Stimulated activated naive B cell treated with anti-CD40 and anti-IgM and Interleukin-4, amounts not matched to agents 10 μg/mL and 1 μg/mL and 100 μg/mL, for 72 hours (primary cell): Measurements from ENCODE around the gene TTC3.
"Not testable (repeated sequence)": the region's sequence is repeated elsewhere in the genome, so short reads cannot be mapped to it uniquely, and the experiment has no call there.

Experiments used
- ATAC-seq, 2 donors: fragments of 150-1000 bp; cut with Tn5 transposase; replicated peaks; 2 replicates each; pipeline ENCODE4 v1.10.0; 2021; ENCODE audit warnings: moderate library complexity in 1 of 2
- DNase-seq: peaks from one replicate; pipeline ENCODE4 v3.0.0; 2021
- H3K27ac Mint-ChIP-seq: one replicate; pipeline ENCODE4 v1.8.0; 2022; ENCODE audit warnings: mild to moderate bottlenecking, mixed read lengths
- H3K27me3 Mint-ChIP-seq, 2 donors: one replicate each; pipeline ENCODE4 v1.8.0; 2022; ENCODE audit warnings: mixed read lengths in 2 of 2
- H3K36me3 Mint-ChIP-seq, 2 donors: one replicate each; pipeline ENCODE4 v1.8.0; 2022; ENCODE audit warnings: mixed read lengths in 2 of 2, mild to moderate bottlenecking in 1 of 2
- H3K4me1 Mint-ChIP-seq, 2 donors: one replicate each; pipeline ENCODE4 v1.8.0; 2022; ENCODE audit warnings: mixed read lengths in 2 of 2, mild to moderate bottlenecking in 1 of 2
- H3K4me3 Mint-ChIP-seq, 2 donors: one replicate each; pipeline ENCODE4 v1.8.0; 2022; ENCODE audit warnings: mild to moderate bottlenecking in 2 of 2, mixed read lengths in 2 of 2, moderate library complexity in 1 of 2
- H3K9me3 Mint-ChIP-seq, 2 donors: one replicate each; pipeline ENCODE4 v1.8.0; 2022; ENCODE audit warnings: mixed read lengths in 2 of 2, mild to moderate bottlenecking in 1 of 2

The TTC3 gene

GRCh38 chr21:37214952-37215351, 141.9 kb downstream of the TTC3 start:
- no peak overlapping the region for H3K4me3 Mint-ChIP-seq
- ATAC-seq (no peak), DNase-seq (no peak)
- H3K27me3 Mint-ChIP-seq: no peaks in the 10 kb centered on the region
- peaks cover 0 to 2% of the 10 kb centered on the region in 2 donors for H3K9me3 Mint-ChIP-seq
- H3K27ac Mint-ChIP-seq: no peak overlapping the region
- peaks cover 3 to 8% of the 10 kb centered on the region in 2 donors for H3K4me1 Mint-ChIP-seq
- H3K36me3 Mint-ChIP-seq: peaks cover 0 to 4% of the 10 kb centered on the region in 2 donors

- DNase-seq (no peak), ATAC-seq (no peak)
- Mint-ChIP-seq H3K4me3 (peak overlapping the region; percentile 95 to 97), H3K36me3 (peaks cover 12 to 35% of the 10 kb centered on the region in 2 donors), H3K27ac (peak overlapping the region; percentile 98), H3K9me3 (no peaks in the 10 kb centered on the region), H3K4me1 (peaks cover 16 to 25% of the 10 kb centered on the region in 2 donors), H3K27me3 (no peaks in the 10 kb centered on the region)
Observed at GRCh38 chr21:37219761-37220432, 146.8 kb downstream of the TTC3 start.

GRCh38 chr21:37220433-37220980, 147.5 kb downstream of the TTC3 start:
- no peaks in the 10 kb centered on the region for H3K9me3 Mint-ChIP-seq
- DNase-seq (peak; percentile 18), ATAC-seq (no peak)
- H3K27me3 Mint-ChIP-seq: no peaks in the 10 kb centered on the region
- peaks cover 14 to 41% of the 10 kb centered on the region in 2 donors for H3K36me3 Mint-ChIP-seq
- peak overlapping the region; percentile 95 to 97 for H3K4me3 Mint-ChIP-seq
- peaks cover 20 to 31% of the 10 kb centered on the region in 2 donors for H3K4me1 Mint-ChIP-seq
- peak overlapping the region; percentile 98 for H3K27ac Mint-ChIP-seq

- peak overlapping the region; percentile 95 to 97 for H3K4me3 Mint-ChIP-seq
- no peaks in the 10 kb centered on the region for H3K9me3 Mint-ChIP-seq
- peak overlapping the region; percentile 98 for H3K27ac Mint-ChIP-seq
- peaks cover 25 to 37% of the 10 kb centered on the region in 2 donors for H3K4me1 Mint-ChIP-seq
- peaks cover 19 to 47% of the 10 kb centered on the region in 2 donors for H3K36me3 Mint-ChIP-seq
- ATAC-seq (peak; percentile 90), DNase-seq (peak; percentile 92)
- no peaks in the 10 kb centered on the region for H3K27me3 Mint-ChIP-seq
Observed at GRCh38 chr21:37220981-37221664, 148.1 kb downstream of the TTC3 start.

- peaks cover 25 to 57% of the 10 kb centered on the region in 2 donors for H3K36me3 Mint-ChIP-seq
- ATAC-seq, DNase-seq, H3K9me3 Mint-ChIP-seq, H3K27me3 Mint-ChIP-seq, H3K27ac Mint-ChIP-seq: not testable (repeated sequence)
- H3K4me1 Mint-ChIP-seq: peaks cover 28 to 37% of the 10 kb centered on the region in 2 donors
- peak overlapping the region in 1 of 2 donors; percentile 22 for H3K4me3 Mint-ChIP-seq
Observed at GRCh38 chr21:37222248-37222647, 149.2 kb downstream of the TTC3 start.

- ATAC-seq (no peak), DNase-seq (no peak)
- H3K36me3 Mint-ChIP-seq: peaks cover 32 to 68% of the 10 kb centered on the region in 2 donors
- peaks cover 28 to 37% of the 10 kb centered on the region in 2 donors for H3K4me1 Mint-ChIP-seq
- no peak overlapping the region for H3K4me3 Mint-ChIP-seq
- no peaks in the 10 kb centered on the region for H3K9me3 Mint-ChIP-seq
- H3K27ac Mint-ChIP-seq: no peak overlapping the region
- H3K27me3 Mint-ChIP-seq: no peaks in the 10 kb centered on the region
Observed at GRCh38 chr21:37223804-37224345, 150.8 kb downstream of the TTC3 start.

- Mint-ChIP-seq H3K4me3 (peak overlapping the region; percentile 15 to 40), H3K36me3 (peaks cover 36 to 65% of the 10 kb centered on the region in 2 donors), H3K27ac (peak overlapping the region; percentile 85), H3K9me3 (no peaks in the 10 kb centered on the region), H3K4me1 (peaks cover 23 to 30% of the 10 kb centered on the region in 2 donors), H3K27me3 (no peaks in the 10 kb centered on the region)
- DNase-seq (no peak), ATAC-seq (peak; percentile 4 to 13)
Observed at GRCh38 chr21:37224861-37225839, 152.1 kb downstream of the TTC3 start.

GRCh38 chr21:37226041-37226920, 153.2 kb downstream of the TTC3 start:
- peak overlapping the region; percentile 85 for H3K27ac Mint-ChIP-seq
- H3K27me3 Mint-ChIP-seq: no peaks in the 10 kb centered on the region
- no peak overlapping the region for H3K4me3 Mint-ChIP-seq
- ATAC-seq (no peak), DNase-seq (no peak)
- peaks cover 20 to 21% of the 10 kb centered on the region in 2 donors for H3K4me1 Mint-ChIP-seq
- H3K36me3 Mint-ChIP-seq: peaks cover 43 to 66% of the 10 kb centered on the region in 2 donors
- H3K9me3 Mint-ChIP-seq: no peaks in the 10 kb centered on the region

- Mint-ChIP-seq H3K36me3 (peaks cover 50 to 74% of the 10 kb centered on the region in 2 donors), H3K4me3 (no peak overlapping the region), H3K27me3 (no peaks in the 10 kb centered on the region), H3K27ac (peak overlapping the region; percentile 37), H3K4me1 (peaks cover 23 to 27% of the 10 kb centered on the region in 2 donors), H3K9me3 (no peaks in the 10 kb centered on the region)
- DNase-seq (no peak), ATAC-seq (no peak)
Observed at GRCh38 chr21:37227071-37228002, 154.3 kb downstream of the TTC3 start.

- no peaks in the 10 kb centered on the region for H3K27me3 Mint-ChIP-seq
- H3K36me3 Mint-ChIP-seq: peaks cover 55 to 74% of the 10 kb centered on the region in 2 donors
- no peak overlapping the region for H3K4me3 Mint-ChIP-seq
- ATAC-seq: no peak
- H3K9me3 Mint-ChIP-seq: no peaks in the 10 kb centered on the region
- H3K27ac Mint-ChIP-seq: no peak overlapping the region
- H3K4me1 Mint-ChIP-seq: peaks cover 22 to 28% of the 10 kb centered on the region in 2 donors
- DNase-seq: no peak
Observed at GRCh38 chr21:37228003-37228400, 154.9 kb downstream of the TTC3 start.

GRCh38 chr21:37230632-37231248, 157.7 kb downstream of the TTC3 start:
- no peak for ATAC-seq
- Mint-ChIP-seq H3K27ac (peak overlapping the region; percentile 65), H3K36me3 (peaks cover 46 to 51% of the 10 kb centered on the region in 2 donors), H3K4me3 (no peak overlapping the region), H3K27me3 (no peaks in the 10 kb centered on the region), H3K4me1 (peaks cover 14 to 17% of the 10 kb centered on the region in 2 donors), H3K9me3 (no peaks in the 10 kb centered on the region)
- DNase-seq: no peak

GRCh38 chr21:37231249-37231645, 158.2 kb downstream of the TTC3 start:
- Mint-ChIP-seq H3K27ac (peak overlapping the region; percentile 65), H3K9me3 (no peaks in the 10 kb centered on the region), H3K36me3 (peaks cover 46 to 50% of the 10 kb centered on the region in 2 donors), H3K27me3 (no peaks in the 10 kb centered on the region), H3K4me3 (no peak overlapping the region), H3K4me1 (peaks cover 11 to 13% of the 10 kb centered on the region in 2 donors)
- DNase-seq (no peak), ATAC-seq (no peak)
